Progenitor cell of endocrine pancreas (in vitro differentiated cells): ENCODE data around the gene TLR9. TPM values are rescaled to one million over a fixed set of nuclear protein-coding genes. Genes with fewer than 3 reads are reported as not detected.

Experiments used
- DNase-seq: peaks from one replicate; pipeline ENCODE4 v3.0.0; 2021; ENCODE audit warnings: low spot score; ENCODE audit not compliant: unreplicated experiment
- H3K27ac Mint-ChIP-seq: 2 replicates; pipeline ENCODE4 v1.8.0; 2021; ENCODE audit warnings: mild to moderate bottlenecking, moderate library complexity, mixed read lengths
- H3K27me3 Mint-ChIP-seq: 2 replicates; pipeline ENCODE4 v1.8.0; 2021; ENCODE audit warnings: mixed read lengths
- H3K36me3 Mint-ChIP-seq: 2 replicates; pipeline ENCODE4 v1.8.0; 2022; ENCODE audit warnings: mixed read lengths; ENCODE audit not compliant: insufficient read depth
- H3K4me1 Mint-ChIP-seq: 2 replicates; pipeline ENCODE4 v1.8.0; 2021; ENCODE audit warnings: low read depth, mixed read lengths
- H3K4me3 Mint-ChIP-seq: 2 replicates; pipeline ENCODE4 v1.8.0; 2021; ENCODE audit warnings: low read depth, mild to moderate bottlenecking, moderate library complexity, mixed read lengths
- H3K9me3 Mint-ChIP-seq: 2 replicates; pipeline ENCODE4 v1.8.0; 2021; ENCODE audit warnings: low read depth, mixed read lengths
- total RNA-seq: library from RNA; stranded (reverse); gene quantifications from 2 replicates; pipeline ENCODE4 v1.2.1, GENCODE V29; 2021
- TF ChIP-seq, protein P1 (sequence below): fragments of 200-600 bp; sonication (generic); IDR thresholded peaks from one replicate; pipeline ENCODE4 v1.5.0; 2021; ENCODE audit warnings: antibody characterized with exemption, mild to moderate bottlenecking; ENCODE audit not compliant: unreplicated experiment

Gene TLR9
- total RNA-seq, 1 donor from 2014 or later = not detected

DNA sequence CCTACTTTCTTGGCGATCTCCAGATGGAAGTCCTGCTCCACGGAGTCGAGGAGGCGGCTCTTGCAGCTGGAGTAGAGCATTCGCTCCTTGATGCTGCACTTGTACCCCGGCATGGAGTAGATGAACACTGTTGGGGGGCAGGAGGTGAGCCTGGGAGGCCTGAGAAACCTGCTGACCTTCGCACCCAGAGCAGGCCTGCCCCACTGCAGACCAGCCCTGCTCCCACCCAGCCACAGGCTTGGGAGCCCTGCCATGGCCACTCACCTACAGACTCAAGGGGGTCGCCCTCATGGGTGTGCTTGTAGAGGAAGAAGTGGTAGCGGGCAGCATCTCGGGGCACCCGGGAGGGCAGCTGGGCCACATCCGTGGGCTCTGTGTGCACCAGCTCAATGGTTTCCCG, 4.2 kb upstream of the TLR9 start:
- no peaks in the 10 kb centered on the region for H3K4me1 Mint-ChIP-seq
- H3K4me3 Mint-ChIP-seq = no peak overlapping the region
- no peaks in the 10 kb centered on the region for H3K27me3 Mint-ChIP-seq
- DNase-seq = no peak
- TF ChIP-seq, protein P1, sequence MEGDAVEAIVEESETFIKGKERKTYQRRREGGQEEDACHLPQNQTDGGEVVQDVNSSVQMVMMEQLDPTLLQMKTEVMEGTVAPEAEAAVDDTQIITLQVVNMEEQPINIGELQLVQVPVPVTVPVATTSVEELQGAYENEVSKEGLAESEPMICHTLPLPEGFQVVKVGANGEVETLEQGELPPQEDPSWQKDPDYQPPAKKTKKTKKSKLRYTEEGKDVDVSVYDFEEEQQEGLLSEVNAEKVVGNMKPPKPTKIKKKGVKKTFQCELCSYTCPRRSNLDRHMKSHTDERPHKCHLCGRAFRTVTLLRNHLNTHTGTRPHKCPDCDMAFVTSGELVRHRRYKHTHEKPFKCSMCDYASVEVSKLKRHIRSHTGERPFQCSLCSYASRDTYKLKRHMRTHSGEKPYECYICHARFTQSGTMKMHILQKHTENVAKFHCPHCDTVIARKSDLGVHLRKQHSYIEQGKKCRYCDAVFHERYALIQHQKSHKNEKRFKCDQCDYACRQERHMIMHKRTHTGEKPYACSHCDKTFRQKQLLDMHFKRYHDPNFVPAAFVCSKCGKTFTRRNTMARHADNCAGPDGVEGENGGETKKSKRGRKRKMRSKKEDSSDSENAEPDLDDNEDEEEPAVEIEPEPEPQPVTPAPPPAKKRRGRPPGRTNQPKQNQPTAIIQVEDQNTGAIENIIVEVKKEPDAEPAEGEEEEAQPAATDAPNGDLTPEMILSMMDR = no peak
- H3K9me3 Mint-ChIP-seq = no peaks in the 10 kb centered on the region
- H3K36me3 Mint-ChIP-seq = peaks cover 2% of the 10 kb centered on the region
- H3K27ac Mint-ChIP-seq = no peak overlapping the region

DNA sequence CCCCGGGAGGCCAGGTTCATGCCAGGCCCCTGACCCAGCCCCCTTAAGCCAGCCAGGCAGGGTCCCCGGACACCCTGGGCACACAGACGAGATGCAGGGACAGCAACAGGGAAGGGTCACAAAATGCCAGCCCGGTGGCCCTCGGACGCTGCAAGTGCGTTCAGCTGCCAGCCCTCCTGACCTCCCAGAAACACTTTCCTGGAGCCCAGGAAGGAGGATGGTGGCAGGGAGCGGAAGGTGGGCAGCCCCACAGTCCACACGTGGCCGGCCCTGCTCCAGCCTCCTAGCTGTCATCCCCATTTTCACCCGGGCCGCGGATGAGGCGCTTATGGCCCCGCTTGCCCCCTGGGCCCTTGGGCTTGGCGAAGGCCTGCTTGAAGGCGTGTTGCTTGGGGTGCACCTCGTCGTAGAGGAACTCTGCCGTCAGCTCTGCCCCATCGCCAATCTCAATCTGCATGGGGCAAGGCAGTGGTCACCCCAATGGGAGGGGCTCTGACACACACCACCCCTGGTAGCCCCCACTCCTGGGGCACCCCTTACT, 3.4 kb upstream of the TLR9 start:
- Mint-ChIP-seq H3K4me1 (no peaks in the 10 kb centered on the region), H3K4me3 (no peak overlapping the region), H3K27me3 (no peaks in the 10 kb centered on the region), H3K9me3 (no peaks in the 10 kb centered on the region), H3K27ac (no peak overlapping the region), H3K36me3 (peaks cover 2% of the 10 kb centered on the region)
- DNase-seq = no peak
- TF ChIP-seq, protein P1 = no peak

DNA sequence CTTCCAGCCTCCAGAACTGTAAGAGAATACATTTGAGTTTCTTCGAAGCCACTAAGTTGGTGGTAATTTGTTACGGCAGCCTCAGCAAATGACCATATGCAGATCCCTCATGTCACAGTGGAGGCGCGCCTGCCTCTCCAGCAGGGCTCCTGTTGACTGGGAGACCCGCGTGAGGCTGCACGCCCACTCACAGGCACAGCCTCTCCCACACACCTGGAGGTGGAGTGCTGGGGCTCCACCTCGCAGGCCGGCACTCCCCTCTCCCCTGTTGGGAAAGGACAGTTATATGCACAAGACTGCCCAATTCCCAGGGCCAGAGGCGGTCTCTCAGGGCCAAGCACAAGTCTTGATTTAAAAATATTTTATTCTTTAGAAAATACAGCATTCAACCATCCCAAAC, 2.8 kb upstream of the TLR9 start:
- peaks cover 2% of the 10 kb centered on the region for H3K36me3 Mint-ChIP-seq
- DNase-seq = no peak
- H3K4me3 Mint-ChIP-seq = no peak overlapping the region
- no peaks in the 10 kb centered on the region for H3K27me3 Mint-ChIP-seq
- H3K4me1 Mint-ChIP-seq = no peaks in the 10 kb centered on the region
- TF ChIP-seq, protein P1 = no peak
- no peaks in the 10 kb centered on the region for H3K9me3 Mint-ChIP-seq
- no peak overlapping the region for H3K27ac Mint-ChIP-seq

DNA sequence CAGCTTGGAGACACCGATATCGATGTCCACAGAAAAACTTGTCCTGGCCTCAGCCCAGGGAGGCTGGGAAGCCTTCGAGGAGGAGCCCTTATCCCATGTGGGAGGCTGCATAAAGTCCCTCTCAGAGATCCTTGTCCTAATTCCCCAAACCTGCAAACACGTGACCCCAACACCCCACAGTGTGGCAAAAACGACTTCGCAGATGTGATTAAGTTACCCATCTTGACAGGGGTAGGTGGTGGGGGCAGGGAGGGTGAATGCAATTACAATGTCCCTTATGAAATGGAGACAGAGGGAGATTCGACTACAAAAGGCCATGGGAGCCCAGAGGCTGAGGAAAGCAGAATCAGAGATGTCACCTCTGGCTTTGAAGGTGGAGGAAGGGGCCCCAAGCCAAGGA, 2.3 kb upstream of the TLR9 start:
- no peak for DNase-seq
- H3K36me3 Mint-ChIP-seq = peaks cover 2% of the 10 kb centered on the region
- H3K4me1 Mint-ChIP-seq = no peaks in the 10 kb centered on the region
- no peaks in the 10 kb centered on the region for H3K27me3 Mint-ChIP-seq
- H3K27ac Mint-ChIP-seq = no peak overlapping the region
- TF ChIP-seq, protein P1 = no peak
- H3K4me3 Mint-ChIP-seq = no peak overlapping the region
- H3K9me3 Mint-ChIP-seq = no peaks in the 10 kb centered on the region

DNA sequence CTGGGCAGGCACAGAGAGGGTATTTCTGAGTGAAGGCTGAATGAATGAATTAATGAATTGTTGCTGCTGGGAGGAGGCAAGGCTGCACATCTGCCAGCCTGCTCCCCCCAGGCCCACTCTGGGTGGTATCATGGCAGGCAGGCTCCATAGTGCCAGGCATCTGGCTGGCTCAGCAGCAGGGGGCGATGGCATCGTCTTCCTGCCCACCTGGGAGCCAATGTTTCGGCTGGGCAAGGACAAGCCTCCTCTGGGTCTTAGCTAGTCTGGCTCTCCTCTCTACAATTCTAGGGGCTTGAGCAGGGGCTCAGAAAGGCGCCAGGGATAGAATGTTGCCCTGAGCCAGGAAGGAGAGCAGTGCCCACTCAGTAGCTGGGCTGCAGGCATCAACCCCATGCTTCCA, 1.7 kb upstream of the TLR9 start:
- Mint-ChIP-seq H3K27me3 (no peaks in the 10 kb centered on the region), H3K4me3 (no peak overlapping the region), H3K36me3 (peaks cover 2% of the 10 kb centered on the region), H3K27ac (no peak overlapping the region), H3K9me3 (no peaks in the 10 kb centered on the region), H3K4me1 (no peaks in the 10 kb centered on the region)
- TF ChIP-seq, protein P1 = no peak
- DNase-seq = no peak
